HepG2 (cell line): Measurements from ENCODE around the gene IGSF21. TPM values are rescaled to one million over a fixed set of nuclear protein-coding genes. Genes with fewer than 3 reads are reported as not detected.
A peak's percentile ranks its signal among the peaks of the same experiment; 100 is the strongest.

Experiments used
- ATF7-NPFF ChIP-seq: sonication (generic); formaldehyde crosslinking; IDR thresholded peaks from 2 replicates; pipeline ENCODE4 v1.8.1; 2023; ENCODE audit warnings: mild to moderate bottlenecking, low read depth, missing genetic modification reagents, moderate library complexity
- ATM ChIP-seq: fragments of 450-650 bp; IDR thresholded peaks from 2 replicates; pipeline ENCODE4 v1.7.1; 2017; ENCODE audit warnings: mild to moderate bottlenecking, borderline replicate concordance
- CEBPB ChIP-seq: IDR thresholded peaks from 2 replicates; pipeline ENCODE4 v1.6.1; 2011; ENCODE audit warnings: low read depth, low read length, improper control_type of control experiment, borderline replicate concordance
- FOXM1 ChIP-seq: sonication (generic); formaldehyde crosslinking; IDR thresholded peaks from 2 replicates; pipeline ENCODE4 v1.5.0; 2020; ENCODE audit warnings: missing genetic modification reagents
- FOXP1 ChIP-seq, 2 experiments: fragments of 450-650 bp in 1 of 2; IDR thresholded peaks; 2 replicates each; pipeline ENCODE4 v1.6.1; 2017 to 2018; ENCODE audit warnings: antibody characterized with exemption in 1 of 2
- HHEX ChIP-seq: IDR thresholded peaks from 2 replicates; pipeline ENCODE4 v1.6.1; 2016; ENCODE audit warnings: control low read depth
- IRF2 ChIP-seq: IDR thresholded peaks from 2 replicates; pipeline ENCODE4 v1.6.1; 2018; ENCODE audit warnings: missing genetic modification reagents, missing compliant biosample characterization
- KDM4B ChIP-seq: sonication (generic); formaldehyde crosslinking; IDR thresholded peaks from 2 replicates; pipeline ENCODE4 v1.4.0; 2020; ENCODE audit warnings: missing genetic modification reagents
- MBD4 ChIP-seq: IDR thresholded peaks from 2 replicates; pipeline ENCODE4 v1.6.1; 2012; ENCODE audit warnings: low read length, inconsistent platforms, borderline replicate concordance
- MBNL3 ChIP-seq: fragments of 250-450 bp; sonication (Bioruptor Pico); conservative IDR thresholded peaks from 2 replicates; pipeline ENCODE4 v1.8.0; 2022; ENCODE audit warnings: mild to moderate bottlenecking, inconsistent platforms
- NFRKB ChIP-seq: fragments of 450-650 bp; IDR thresholded peaks from 2 replicates; pipeline ENCODE4 v1.6.1; 2017
- NKX3-1 ChIP-seq: sonication (generic); formaldehyde crosslinking; IDR thresholded peaks from 2 replicates; pipeline ENCODE4 v1.5.0; 2020; ENCODE audit warnings: missing genetic modification reagents
- PHF20 ChIP-seq: sonication (generic); formaldehyde crosslinking; IDR thresholded peaks from 2 replicates; pipeline ENCODE4 v1.5.0; 2020; ENCODE audit warnings: mild to moderate bottlenecking, missing genetic modification reagents
- SP4 ChIP-seq: sonication (generic); formaldehyde crosslinking; IDR thresholded peaks from 2 replicates; pipeline ENCODE4 v1.8.1; 2023; ENCODE audit warnings: mild to moderate bottlenecking, missing genetic modification reagents
- SSRP1 ChIP-seq: IDR thresholded peaks from 2 replicates; pipeline ENCODE4 v1.6.1; 2016; ENCODE audit warnings: control low read depth
- TRAFD1 ChIP-seq: sonication (generic); formaldehyde crosslinking; IDR thresholded peaks from 2 replicates; pipeline ENCODE4 v1.5.1; 2020; ENCODE audit warnings: missing genetic modification reagents, mild to moderate bottlenecking, borderline replicate concordance
- ZNF160 ChIP-seq: sonication (generic); formaldehyde crosslinking; IDR thresholded peaks from 2 replicates; pipeline ENCODE4 v1.8.0; 2022; ENCODE audit warnings: mild to moderate bottlenecking, inconsistent platforms, missing genetic modification reagents
- ZNF3 ChIP-seq: IDR thresholded peaks from 2 replicates; pipeline ENCODE4 v1.7.0; 2017; ENCODE audit warnings: inconsistent platforms
- ZNF543 ChIP-seq: sonication (generic); formaldehyde crosslinking; IDR thresholded peaks from 2 replicates; pipeline ENCODE4 v1.4.0; 2020; ENCODE audit warnings: mild to moderate bottlenecking, missing genetic modification reagents
- ZNF614 ChIP-seq: IDR thresholded peaks from 2 replicates; pipeline ENCODE4 v1.6.1; 2018; ENCODE audit warnings: missing biosample characterization, missing genetic modification reagents, inconsistent platforms, borderline replicate concordance
- ZNF7 ChIP-seq: IDR thresholded peaks from 2 replicates; pipeline ENCODE4 v1.6.1; 2016; ENCODE audit warnings: missing biosample characterization, missing genetic modification reagents
- ZNF775 ChIP-seq: sonication (generic); formaldehyde crosslinking; IDR thresholded peaks from 2 replicates; pipeline ENCODE4 v1.4.0; 2020; ENCODE audit warnings: missing genetic modification reagents, mild to moderate bottlenecking, moderate library complexity, borderline replicate concordance
- ZSCAN12 ChIP-seq: sonication (generic); formaldehyde crosslinking; IDR thresholded peaks from 2 replicates; pipeline ENCODE4 v1.9.0; 2021; ENCODE audit warnings: mild to moderate bottlenecking, missing genetic modification reagents
- ZSCAN22 ChIP-seq: sonication (generic); formaldehyde crosslinking; IDR thresholded peaks from 2 replicates; pipeline ENCODE4 v1.4.0; 2020; ENCODE audit warnings: mild to moderate bottlenecking, missing genetic modification reagents
- polyA plus RNA-seq, 8 experiments: library from polyadenylated mRNA; depleted of rRNA in 3 of 8; stranded (reverse) in 7 of 8; unstranded in 1 of 8; fragments of >200 nt; fragmentation: Illumina TruSeq in 4 of 8; extraction: Trizol in 4 of 8; gene quantifications; 2 replicates each; pipeline versions ENCODE4 v1.2.1 to v1.2.3, GENCODE V29; 2011 to 2016; ENCODE audit warnings: low read depth in 4 of 8, missing spikeins in 1 of 8, mixed read lengths in 1 of 8; ENCODE audit not compliant: insufficient read depth in 1 of 8
- total RNA-seq, 5 experiments: library from RNA; depleted of rRNA; stranded (reverse); fragments of >200 nt; fragmentation: Illumina TruSeq; extraction: Trizol; gene quantifications; 2 replicates each; pipeline ENCODE4 v1.2.3, GENCODE V29; 2016; ENCODE audit warnings: low read depth in 1 of 5
- TF ChIP-seq, protein P1 (sequence below): sonication (generic); formaldehyde crosslinking; IDR thresholded peaks from 2 replicates; pipeline ENCODE4 v1.4.0; 2020; ENCODE audit warnings: missing genetic modification reagents
- TF ChIP-seq, protein P2 (sequence below): IDR thresholded peaks from 2 replicates; pipeline ENCODE4 v1.6.1; 2016; ENCODE audit warnings: missing biosample characterization, missing genetic modification reagents, low read depth

Gene IGSF21
- total and polyA plus RNA-seq, 2 of the 13 experiments (the other 11 are each of a cell fraction or from before 2014, with no cell fraction given): not detected

DNA sequence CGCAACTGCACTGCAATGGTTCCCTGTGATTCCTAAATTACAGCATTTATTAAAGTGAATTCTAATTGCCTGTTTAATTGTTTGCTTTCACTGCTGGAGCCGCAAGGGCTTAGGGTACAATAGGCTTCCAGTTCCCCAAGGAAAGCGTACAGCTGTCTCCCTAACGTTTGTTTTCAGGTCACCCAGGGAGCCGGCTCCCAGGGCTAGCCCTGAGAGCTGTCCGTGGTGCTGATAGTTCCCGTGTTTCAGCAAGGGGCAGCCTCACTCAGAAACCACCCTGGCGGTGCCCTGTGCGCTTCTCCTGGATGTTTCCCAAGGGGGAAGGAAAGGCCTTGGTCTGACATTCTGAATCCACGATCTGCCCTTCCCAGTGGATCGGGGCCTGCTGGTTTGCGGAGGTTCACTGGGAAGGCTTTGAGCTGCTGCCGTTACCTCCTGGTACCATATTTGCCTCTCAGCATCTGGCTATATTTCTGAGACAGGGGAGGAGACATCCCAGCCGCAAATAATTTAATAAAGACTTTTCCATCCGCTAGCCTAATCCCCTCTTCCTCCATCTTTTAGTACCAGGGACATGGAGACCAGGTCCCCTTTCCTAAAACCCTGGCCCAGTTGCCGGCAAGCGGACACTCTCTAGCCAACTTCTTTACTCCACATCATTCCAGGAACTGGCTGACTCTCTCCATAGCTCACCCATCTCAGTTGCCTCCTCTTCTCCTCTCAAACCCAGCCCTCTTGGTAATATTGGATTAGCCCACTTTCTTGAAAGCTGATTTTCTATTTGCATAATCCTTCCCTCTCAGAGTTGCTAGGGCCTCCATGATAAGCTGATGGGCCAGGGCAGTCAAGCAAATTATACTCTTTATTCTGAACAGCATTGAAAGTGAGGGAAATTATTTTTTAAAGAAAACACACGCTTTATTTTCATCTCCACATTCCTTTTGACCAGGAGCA is 149.0 kb downstream of the IGSF21 start (continued):
- TF ChIP-seq ZNF543 (CRISPR knock-in tag): no peak
- TF ChIP-seq ZNF7 (CRISPR knock-in tag): no peak
- no peak for TF ChIP-seq MBNL3 (CRISPR knock-in tag)
- no peak for TF ChIP-seq SSRP1
- TF ChIP-seq HHEX (CRISPR knock-in tag): no peak
- no peak for TF ChIP-seq MBD4
- TF ChIP-seq TRAFD1 (CRISPR knock-in tag): no peak
- TF ChIP-seq NFRKB: no peak
- TF ChIP-seq IRF2 (CRISPR knock-in tag): no peak
- no peak for TF ChIP-seq ATF7-NPFF (CRISPR knock-in tag)
- TF ChIP-seq, protein P1, sequence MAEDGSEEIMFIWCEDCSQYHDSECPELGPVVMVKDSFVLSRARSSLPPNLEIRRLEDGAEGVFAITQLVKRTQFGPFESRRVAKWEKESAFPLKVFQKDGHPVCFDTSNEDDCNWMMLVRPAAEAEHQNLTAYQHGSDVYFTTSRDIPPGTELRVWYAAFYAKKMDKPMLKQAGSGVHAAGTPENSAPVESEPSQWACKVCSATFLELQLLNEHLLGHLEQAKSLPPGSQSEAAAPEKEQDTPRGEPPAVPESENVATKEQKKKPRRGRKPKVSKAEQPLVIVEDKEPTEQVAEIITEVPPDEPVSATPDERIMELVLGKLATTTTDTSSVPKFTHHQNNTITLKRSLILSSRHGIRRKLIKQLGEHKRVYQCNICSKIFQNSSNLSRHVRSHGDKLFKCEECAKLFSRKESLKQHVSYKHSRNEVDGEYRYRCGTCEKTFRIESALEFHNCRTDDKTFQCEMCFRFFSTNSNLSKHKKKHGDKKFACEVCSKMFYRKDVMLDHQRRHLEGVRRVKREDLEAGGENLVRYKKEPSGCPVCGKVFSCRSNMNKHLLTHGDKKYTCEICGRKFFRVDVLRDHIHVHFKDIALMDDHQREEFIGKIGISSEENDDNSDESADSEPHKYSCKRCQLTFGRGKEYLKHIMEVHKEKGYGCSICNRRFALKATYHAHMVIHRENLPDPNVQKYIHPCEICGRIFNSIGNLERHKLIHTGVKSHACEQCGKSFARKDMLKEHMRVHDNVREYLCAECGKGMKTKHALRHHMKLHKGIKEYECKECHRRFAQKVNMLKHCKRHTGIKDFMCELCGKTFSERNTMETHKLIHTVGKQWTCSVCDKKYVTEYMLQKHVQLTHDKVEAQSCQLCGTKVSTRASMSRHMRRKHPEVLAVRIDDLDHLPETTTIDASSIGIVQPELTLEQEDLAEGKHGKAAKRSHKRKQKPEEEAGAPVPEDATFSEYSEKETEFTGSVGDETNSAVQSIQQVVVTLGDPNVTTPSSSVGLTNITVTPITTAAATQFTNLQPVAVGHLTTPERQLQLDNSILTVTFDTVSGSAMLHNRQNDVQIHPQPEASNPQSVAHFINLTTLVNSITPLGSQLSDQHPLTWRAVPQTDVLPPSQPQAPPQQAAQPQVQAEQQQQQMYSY (CRISPR knock-in tag): no peak
- no peak for TF ChIP-seq PHF20 (CRISPR knock-in tag)
- TF ChIP-seq ZNF775 (CRISPR knock-in tag): no peak
- no peak for TF ChIP-seq SP4 (CRISPR knock-in tag)
- 0 out of 2 replicates have a peak, but pooled peaks have one; percentile 38 for TF ChIP-seq ZSCAN12 (CRISPR knock-in tag)
- no peak for TF ChIP-seq FOXM1 (CRISPR knock-in tag)
- peak; percentile 79; the same call in 1 of the 2 replicates for TF ChIP-seq NKX3-1 (CRISPR knock-in tag)
- no peak for TF ChIP-seq ZSCAN22 (CRISPR knock-in tag)
- TF ChIP-seq ZNF3 (CRISPR knock-in tag): no peak
- no peak for TF ChIP-seq ATM
- no peak for TF ChIP-seq ZNF614
- TF ChIP-seq ZNF160 (CRISPR knock-in tag): peak; percentile 88; the same call in 1 of the 2 replicates
- TF ChIP-seq KDM4B (CRISPR knock-in tag): no peak
- TF ChIP-seq, protein P2, sequence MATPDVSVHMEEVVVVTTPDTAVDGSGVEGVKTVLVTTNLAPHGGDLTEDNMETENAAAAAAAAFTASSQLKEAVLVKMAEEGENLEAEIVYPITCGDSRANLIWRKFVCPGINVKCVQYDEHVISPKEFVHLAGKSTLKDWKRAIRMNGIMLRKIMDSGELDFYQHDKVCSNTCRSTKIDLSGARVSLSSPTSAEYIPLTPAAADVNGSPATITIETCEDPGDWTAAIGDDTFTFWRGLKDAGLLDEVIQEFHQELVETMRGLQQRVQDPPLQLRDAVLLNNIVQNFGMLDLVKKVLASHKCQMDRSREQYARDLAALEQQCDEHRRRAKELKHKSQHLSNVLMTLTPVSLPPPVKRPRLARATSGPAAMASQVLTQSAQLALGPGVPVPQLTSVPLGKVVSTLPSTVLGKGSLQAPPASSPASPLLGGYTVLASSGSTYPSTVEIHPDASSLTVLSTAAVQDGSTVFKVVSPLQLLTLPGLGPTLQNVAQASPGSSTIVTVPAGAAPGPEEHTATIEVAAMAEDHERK: no peak
- no peak for TF ChIP-seq CEBPB
- TF ChIP-seq FOXP1 (IDR thresholded peaks at IDR 0.05): no peak
- TF ChIP-seq FOXP1 (CRISPR knock-in tag; IDR thresholded peaks at IDR 0.05): no peak
